HG02798 (cell line): Measurements from ENCODE around the gene C2.

Source experiments
- ATAC-seq: cut with Tn5 transposase; IDR thresholded peaks from one replicate; pipeline ENCODE4 v1.9.1; 2021; ENCODE audit warnings: mild to moderate bottlenecking; ENCODE audit not compliant: unreplicated experiment, poor library complexity

Gene C2

GRCh38 chr6:31952890-31953289 lies 25.4 kb downstream of the C2 start:
- ATAC-seq: no peak

DNA sequence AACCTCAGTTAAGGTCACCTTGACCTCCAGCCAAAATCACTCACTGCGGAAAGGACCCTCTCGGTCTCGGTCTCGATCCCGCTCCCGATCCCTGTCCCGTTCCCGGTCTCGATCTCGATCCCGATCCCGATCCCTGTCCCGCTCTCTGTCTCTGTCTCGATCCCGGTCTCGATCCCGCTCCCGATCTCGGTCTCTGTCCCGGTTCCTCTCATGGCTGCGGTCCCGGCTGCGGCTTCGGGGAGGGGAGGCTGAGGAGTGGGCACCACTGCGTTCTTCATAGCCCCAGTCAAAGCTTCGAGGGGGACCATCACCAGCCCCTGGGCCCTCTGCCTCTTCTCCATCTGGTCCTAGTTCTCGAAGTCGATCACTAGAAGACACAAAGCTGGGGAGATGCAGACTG lies 27.0 kb downstream of the C2 start:
- no peak for ATAC-seq

GRCh38 chr6:31956796-31957195 lies 29.3 kb downstream of the C2 start:
- ATAC-seq: no peak

DNA sequence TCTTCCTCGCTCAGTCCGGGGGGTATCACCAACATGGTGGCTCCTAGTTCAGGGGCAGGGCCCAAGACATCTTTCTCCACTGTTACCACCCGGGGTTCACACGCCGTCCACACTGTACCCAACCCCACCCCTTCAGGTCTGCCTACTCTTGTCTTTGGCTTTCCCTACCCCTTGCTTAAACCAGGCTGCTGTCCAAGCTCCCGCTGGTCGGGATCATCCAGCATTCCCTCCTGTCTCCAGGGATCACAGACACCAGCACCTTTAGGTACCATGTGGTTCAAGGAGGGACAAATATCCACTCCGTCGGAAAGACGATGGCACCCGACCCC lies 30.9 kb downstream of the C2 start:
- no peak for ATAC-seq

DNA sequence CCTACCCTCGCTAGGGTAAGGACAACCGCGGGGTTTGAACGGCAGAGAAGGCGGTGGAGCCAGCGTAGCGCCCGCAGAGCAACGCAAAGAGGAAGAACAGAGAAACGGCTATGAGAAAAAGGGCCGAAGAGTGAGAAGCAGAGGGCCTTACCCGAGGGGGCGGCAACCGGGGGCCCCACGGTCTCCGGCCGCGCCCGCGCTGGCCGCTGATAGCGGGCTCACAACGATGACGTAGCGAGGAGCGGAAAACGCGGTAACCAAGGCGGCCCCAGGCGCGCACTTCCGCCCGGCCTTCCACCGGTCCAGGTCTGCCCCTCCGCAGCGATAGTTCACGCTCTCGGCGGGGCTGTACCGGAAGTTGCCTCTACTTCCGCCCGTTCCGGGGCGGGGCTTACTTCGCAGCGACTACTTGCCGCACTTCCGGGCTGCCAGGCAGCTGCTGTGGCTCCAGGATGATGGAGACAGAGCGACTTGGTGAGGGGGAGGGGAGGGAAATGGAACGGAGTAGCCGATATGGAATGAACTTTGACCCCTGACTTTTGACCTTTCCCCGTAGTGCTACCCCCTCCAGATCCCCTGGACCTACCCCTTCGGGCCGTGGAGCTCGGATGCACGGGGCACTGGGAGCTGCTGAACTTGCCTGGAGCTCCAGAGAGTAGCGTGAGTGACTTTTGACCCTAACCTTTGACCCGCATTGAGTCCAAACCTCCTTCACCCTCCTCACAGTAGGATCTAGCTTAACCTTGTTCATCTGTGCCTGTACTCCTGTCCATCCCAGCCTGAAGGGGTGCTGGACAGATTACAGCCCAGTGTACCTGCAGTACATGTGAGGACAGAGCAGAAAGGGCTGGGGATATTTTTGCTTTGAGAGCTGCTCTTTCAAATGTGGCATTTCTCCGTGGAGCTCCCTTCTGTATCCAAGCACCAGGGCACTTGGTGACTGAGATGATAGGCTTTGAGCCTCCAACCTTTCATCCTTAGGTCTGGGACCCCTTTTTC lies 31.5 kb downstream of the C2 start, which contains the start of the genes NELFE and SKIC2:
TSS of gene NELFE (minus strand) at position 231 of the 999 bp plus-strand sequence. CDS start 525 bp downstream, outside the sequence.
TSS of gene SKIC2 (plus strand) at position 435 of the 999 bp plus-strand sequence. CDS start at position 453, 18 bp downstream.
- peak; percentile 98 for ATAC-seq

- ATAC-seq: no peak
Observed at GRCh38 chr6:31961616-31962015, 34.1 kb downstream of the C2 start.

DNA sequence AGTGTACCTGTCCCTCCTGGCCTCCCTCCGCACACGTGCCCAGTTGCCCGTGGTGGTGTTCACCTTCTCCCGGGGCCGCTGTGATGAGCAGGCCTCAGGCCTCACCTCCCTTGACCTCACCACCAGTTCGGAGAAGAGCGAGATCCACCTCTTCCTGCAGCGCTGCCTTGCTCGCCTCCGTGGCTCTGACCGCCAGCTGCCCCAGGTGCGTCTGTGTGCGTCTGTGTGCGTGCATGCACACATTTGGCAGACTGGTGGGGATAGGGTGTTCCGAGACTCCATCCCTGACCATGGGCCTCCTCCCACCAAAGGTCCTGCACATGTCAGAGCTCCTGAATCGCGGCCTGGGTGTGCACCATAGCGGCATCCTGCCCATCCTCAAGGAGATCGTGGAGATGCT lies 36.4 kb downstream of the C2 start:
- ATAC-seq: no peak

DNA sequence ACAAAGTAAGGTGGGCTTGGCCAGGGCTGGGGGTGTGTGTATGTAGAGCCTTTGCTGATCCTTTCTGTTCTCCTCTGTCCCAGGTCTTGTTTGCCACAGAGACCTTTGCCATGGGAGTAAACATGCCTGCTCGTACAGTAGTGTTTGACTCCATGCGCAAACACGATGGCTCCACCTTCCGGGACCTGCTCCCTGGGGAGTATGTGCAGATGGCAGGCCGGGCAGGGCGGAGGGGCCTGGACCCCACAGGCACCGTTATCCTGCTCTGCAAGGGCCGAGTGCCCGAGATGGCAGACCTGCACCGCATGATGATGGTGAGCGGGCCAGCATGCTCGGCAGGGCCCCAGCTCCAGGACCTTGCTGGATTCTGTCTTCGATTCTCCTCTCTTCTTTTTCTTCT lies 38.2 kb downstream of the C2 start:
- no peak for ATAC-seq

- no peak for ATAC-seq
Observed at GRCh38 chr6:31966506-31966905, 39.0 kb downstream of the C2 start.

- no peak for ATAC-seq
Observed at GRCh38 chr6:31966997-31967925, 39.7 kb downstream of the C2 start.

DNA sequence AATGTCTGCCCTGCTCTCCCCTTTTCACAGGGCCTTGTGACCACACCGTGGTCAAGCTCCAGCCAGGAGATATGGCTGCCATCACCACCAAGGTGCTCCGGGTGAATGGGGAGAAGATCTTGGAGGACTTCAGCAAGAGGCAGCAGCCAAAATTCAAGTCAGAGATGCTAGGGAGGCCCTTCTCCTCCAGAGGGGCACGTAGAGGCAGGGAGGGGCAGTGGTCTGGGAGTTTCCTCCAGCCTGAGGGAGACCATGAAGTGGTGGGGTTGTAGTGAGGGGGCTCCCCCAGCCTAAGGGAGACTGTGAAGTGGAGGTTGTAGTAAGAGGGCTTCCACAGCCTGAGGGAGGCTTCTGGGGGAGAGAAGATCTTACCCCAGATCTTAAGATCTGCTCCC lies 40.4 kb downstream of the C2 start:
- no peak for ATAC-seq

GRCh38 chr6:31968326-31968725 lies 40.8 kb downstream of the C2 start:
- ATAC-seq: no peak

DNA sequence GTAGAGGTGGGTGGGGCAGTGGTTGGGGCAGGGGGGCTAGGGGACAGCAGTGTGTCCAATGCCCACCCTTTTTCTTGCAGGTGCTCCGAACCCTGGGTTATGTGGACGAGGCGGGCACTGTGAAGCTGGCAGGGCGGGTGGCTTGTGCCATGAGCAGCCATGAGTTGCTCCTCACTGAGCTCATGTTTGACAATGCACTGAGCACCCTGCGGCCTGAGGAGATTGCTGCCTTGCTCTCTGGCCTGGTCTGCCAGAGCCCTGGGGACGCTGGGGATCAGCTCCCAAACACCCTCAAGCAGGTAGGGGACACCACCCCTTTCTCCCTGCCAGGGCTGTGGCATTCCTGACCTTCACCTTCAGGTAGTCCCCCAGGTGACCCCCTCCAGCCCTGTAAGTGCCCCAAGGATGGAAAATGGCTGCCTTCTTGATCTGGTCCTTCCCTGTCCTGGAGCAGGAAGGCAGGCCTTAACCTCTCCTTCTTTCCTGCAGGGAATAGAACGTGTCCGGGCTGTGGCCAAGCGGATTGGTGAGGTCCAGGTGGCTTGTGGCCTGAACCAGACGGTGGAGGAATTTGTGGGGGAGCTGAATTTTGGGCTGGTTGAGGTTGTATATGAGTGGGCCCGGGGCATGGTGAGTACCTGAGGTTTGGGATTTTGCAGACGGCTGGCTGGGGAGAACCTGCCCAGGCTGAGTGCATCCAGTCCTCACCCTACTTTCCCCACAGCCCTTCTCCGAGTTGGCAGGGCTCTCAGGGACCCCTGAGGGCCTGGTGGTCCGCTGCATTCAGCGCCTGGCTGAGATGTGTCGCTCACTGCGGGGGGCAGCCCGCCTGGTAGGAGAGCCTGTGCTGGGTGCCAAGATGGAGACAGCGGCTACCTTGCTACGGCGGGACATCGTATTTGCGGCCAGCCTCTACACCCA lies 41.5 kb downstream of the C2 start:
- ATAC-seq: no peak

DNA sequence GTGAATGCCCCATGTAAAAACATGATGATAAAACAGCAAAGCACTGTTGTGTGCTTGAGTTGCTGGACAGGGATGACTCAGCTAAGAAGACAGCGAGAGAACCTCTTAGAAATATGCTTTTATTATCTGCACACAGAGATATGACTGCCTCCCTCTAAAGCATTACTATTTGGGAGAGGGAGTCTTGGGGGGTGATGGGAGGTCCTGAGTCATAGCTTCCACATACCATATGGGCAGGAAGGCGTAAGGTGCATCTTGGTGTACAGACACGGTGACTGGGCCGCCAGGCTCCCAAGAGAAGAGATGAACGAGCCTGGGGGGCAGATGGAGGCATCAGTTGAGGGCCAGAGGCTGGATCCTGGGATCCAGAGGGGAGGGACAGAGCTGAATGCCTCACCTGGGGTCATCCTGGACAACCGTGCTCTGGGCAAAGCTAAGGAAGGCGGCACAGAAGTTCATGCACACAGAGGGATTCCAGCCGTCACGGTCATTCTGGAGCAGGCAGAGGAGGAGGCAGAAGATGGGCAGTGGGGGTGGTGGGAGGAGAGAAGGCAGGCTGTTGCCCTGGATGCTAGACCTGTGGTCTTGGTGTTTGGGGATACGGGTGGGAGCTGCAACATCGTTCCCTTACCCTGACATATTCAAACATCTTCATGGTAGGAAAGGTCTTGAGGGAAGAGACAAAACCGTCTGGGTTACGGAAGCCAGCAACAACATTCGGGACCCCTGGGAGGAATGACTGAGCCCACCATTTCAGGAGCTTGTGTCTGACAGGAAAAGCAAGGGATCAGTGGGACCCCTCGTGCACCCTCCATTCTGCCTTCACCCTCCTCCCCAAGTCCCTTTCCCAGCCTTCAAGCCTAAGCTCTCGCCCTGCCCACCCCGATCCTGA lies 42.4 kb downstream of the C2 start:
- no peak for ATAC-seq

DNA sequence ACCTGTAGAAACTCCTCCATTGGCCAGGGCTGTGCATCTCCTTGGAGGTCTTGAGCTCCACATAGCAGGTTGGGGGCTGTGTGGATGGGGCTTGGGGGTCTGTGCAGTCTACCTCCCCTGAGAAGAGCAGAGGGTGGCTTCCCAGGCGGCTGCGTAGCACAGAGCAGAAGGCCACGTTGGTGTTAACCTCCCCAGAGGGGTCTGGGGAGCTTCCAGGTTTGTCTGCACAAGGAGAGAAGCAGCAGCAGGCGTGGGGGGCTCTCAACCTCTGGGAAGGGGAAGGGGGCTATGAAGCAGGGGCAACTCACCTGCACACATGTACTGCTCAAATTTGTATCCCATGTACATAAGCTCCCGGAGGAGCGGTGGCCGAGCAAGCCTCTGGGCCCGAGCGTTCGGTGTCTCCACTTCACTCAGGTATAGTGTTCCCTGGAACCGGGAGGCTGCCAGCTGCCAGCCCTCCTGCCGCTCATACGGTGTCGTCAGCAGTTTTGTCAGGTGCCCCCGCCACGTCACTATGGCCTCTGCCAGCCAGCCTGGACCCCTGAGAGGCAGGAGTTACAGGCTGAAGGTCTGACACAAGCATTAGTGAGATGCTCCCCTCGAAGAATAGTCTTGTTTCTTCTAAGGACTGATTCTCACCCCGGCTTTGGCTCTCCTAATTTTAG lies 43.2 kb downstream of the C2 start:
- ATAC-seq: no peak

- ATAC-seq: no peak
Observed at GRCh38 chr6:31971279-31971992, 43.9 kb downstream of the C2 start.

DNA sequence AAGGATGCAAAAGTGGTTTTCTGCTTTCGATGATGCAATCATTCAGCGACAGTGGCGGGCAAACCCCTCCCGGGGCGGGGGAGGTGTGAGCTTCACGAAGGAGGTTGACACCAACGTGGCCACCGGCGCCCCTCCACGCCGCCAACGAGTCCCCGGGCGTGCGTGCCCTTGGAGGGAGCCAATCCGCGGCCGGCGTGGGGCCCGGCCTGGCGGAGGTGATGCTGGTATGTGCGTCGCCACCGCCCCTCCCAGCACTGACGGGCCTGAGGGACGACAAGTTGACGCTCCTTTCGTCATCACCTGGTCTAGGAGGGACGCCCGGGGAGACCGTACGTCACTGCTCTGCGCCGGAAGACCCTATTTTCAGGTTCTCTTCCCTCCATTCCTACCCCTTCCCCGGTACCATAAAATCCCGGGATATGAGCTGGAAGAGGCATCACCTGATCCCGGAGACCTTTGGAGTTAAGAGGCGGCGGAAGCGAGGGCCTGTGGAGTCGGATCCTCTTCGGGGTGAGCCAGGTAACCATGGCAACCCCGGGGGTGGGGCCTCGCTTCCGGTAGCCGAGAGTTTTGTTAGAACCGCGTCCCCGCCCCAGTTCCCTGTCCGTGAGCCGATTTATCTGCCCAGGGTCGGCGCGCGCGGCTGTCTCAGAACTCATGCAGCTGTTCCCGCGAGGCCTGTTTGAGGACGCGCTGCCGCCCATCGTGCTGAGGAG lies 44.6 kb downstream of the C2 start, which contains the start of gene DXO:
TSS of gene DXO (minus strand) at position 146 of the 716 bp plus-strand sequence. CDS start 463 bp downstream, outside the sequence.
- peak; percentile 92 for ATAC-seq
